HG03565 (cell line): ENCODE results near the gene PRCC.

ENCODE experiments used
- ATAC-seq: cut with Tn5 transposase; IDR thresholded peaks from one replicate; pipeline ENCODE4 v1.9.1; 2021; ENCODE audit warnings: mild to moderate bottlenecking, moderate library complexity; ENCODE audit not compliant: unreplicated experiment

Gene PRCC

DNA sequence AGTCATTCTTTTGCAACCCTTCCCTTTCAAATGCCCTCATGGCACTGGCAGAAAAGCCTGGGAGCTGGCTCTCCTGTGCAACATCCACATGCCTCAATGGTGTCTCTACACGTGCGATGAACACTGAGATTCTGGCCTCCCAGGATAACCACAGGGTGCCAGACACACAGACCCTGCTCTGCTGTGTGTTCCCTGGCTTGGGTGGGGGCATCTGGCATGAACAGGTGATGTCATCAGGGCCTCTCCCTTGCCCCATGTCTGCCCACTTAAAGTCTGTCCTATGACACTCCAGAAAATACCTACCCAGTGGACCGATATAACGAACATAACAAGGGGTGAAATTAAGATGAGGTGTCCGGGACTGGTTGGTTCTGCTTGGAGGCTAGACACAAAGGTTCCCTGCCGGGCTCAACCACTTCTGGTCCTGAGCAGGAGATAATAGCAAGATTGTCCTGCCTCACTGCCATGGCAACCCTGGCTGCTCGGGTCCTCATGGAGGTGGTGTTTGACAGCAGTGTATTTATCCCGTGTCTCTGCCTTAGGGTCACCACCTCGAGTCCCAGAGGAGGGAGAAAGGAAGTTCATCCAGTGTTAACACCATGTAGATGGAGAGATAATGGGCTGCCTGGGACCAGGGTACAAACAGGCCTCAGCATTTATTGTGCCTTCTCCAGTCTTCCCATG lies 72.2 kb downstream of the PRCC start:
- no peak for ATAC-seq

DNA sequence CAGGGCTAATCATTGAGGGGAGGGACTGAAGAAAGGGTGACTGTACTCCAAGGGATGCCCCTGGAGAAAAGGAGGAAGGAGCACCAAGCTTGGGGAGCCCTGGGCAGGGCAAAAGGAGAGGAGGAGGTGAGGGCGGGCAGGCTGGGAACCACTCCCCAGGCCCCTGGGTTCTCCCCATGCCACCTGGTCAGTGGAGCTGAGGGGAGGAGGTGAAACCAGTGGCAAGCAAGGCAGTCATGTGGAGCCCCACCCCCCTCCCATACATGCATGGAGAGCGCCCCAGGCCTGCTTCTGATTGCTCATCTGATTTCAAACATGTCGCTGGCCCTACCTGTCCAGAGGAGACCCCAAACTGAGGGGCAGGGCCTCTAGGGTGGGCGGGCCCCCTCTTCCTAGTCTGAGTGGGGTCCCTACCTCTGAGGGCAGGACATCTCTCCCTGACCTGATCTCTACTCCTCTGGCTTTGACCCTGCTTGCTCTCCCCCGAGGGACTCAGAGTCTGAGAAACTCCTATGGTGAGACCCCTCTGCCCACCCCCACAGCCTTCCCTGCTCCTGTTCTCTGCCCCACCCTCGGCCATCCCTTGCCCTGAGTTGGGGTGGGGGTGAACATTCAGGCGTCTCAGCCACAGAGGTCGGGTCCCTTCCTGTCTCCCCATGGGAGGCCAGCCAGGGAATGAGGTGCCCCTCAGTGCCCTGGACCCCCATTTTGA lies 73.0 kb downstream of the PRCC start:
- ATAC-seq, result no peak

DNA sequence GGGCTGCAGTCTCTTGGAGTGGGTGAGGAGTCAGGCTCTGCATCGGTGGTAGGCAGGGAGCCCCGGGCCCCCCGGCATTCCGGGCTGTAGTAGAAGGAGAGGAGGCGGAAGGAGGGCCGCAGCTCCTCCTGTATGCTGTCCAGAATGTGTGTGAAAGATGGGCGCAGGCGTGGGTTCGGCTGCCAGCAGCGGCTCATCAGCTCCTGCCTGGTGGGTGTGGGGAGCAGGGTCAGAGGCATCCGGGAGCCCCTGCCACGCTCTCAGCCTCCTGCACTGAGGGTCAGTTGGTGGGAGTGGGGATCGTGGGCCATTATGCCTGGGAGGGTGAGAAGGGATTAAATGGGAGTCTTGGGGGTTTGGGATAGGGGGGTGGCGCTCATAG lies 73.6 kb downstream of the PRCC start:
- no peak for ATAC-seq

DNA sequence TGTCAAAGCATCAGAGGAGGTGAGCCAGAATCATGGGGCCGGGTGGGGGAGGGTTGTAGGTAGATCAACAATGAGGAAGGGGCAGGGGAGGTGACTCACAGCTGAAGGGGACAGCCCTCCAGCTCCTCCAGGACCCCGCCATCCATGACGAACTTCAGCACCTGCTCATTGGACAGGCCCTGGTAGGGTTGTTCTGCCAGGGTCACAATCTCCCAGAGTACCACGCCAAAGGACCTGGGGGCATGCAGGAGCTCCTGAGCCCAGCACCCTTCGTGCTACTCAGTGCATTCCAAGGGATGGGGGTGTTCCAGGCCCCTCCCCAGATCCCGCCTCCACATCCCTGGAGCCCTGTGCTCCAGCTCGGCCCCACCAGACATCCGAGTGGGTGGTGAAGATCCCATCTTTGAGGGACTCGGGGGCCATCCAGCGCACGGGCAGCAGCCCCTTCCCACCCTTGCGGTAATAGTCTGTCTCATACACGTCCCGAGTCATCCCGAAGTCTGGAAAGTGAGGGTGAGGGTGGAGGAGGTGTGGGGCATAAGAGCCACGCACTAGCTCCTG lies 74.0 kb downstream of the PRCC start:
- ATAC-seq, result no peak

DNA sequence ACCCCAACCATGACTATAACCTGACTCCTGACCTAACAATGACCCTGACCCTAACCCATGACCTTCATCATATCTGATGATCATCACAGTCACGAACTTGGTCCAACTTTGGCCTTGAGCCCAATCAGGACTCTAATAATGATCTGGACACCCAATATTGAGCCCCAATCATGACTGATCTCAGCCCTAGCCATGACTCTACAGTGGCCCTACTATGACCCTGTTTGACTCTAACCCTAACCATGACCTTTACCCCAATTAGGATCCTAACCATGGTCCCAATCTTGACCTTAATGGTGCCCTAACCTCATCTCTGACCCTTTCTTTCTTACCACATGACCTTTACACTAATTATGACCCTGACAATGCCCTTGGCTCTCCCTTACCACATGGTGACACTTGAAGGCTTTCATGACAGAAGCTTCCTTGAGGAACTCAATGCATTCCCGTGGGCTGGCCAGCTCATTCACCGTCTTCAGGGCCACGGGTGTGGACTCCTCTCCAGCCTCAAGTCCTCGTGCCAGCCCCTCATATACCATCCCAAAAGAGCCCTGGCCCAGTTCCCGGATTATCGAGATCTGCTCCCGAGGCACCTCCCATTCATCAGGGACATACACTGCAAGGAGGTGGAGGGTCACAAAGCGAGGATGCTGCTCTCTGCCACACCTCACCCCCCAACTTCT lies 75.4 kb downstream of the PRCC start:
- no peak for ATAC-seq

DNA sequence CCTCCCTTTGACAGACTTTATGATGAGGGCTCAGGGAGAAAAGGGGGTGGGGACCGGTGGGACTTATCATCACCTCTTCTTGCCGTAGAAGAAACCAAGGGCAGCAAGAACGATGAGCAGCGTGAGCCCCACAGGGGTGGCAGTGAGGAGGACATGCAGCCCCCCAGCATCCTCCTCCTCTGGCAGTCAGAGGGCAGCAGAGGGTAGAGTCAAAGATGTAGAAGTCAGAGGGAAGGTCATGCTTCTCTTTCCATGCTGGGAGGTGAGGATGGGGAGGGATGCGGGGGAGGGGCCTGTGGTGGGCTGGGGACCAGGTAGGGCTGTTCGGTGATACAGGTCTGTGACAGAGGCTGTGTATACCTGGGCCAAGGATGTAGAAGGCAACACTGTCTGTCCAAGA lies 76.8 kb downstream of the PRCC start:
- ATAC-seq, result no peak

DNA sequence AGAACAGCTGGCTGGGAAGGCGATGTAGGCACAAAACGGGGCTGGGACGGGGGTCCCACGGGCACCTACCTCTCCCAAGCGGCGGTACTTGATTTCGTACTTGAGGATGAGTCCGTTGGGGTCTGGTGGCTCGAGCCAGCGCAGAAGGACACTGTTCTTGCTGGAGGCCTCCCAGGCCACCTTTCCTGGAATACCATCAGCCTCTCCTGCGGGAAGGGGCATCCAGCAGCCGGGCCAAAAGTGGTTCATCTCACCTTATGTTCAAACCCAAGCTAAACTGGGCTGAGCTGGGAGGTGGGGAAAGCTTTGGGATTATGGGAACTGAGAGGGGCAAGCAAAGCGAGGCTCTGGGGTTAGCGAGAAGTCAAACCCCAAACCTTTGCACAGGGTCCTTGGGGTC lies 77.3 kb downstream of the PRCC start:
- no peak for ATAC-seq

DNA sequence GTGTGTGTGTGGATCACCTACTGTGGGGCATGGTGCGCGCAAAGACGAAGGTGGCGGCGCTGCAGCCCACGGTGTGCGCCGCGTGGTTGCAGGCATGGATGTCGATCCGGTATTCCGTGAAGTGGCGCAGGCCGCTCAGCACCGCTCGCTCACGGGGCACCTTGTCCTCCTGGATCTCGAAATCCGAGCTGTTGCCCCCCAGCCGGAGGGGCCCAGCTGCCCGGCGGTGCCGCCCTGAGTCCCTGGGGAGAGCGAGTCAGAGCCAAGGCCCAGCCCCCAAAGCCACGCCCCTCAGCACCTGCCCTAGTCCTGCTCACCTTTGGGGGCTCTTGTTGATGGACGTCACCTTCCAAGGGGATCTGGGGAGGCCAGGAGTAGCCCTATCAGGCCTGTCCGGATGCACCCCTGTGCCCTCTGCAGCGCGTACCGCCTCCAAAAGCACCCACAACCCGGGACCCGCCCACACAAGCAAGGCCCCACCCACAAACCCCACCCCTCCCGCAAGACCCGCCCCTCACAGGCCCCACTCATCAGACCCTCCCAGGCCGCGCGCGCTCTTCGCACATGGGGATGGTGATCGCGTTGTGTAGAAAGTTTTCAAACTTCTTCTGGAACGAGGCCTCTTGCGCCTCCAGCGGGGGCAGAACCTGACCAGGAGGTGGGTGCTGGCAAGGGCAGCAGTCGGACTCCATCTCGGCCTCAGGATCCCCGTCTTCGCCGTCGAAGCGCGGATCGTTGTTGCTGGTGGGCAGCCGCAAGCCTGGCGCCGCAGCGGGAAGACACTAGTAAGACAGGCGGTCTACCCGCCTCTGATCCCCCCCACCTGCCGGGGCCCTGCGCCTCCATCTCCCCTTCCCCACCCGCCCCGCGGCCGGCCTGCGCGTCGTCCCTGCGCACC lies 78.0 kb downstream of the PRCC start:
- no peak for ATAC-seq

DNA sequence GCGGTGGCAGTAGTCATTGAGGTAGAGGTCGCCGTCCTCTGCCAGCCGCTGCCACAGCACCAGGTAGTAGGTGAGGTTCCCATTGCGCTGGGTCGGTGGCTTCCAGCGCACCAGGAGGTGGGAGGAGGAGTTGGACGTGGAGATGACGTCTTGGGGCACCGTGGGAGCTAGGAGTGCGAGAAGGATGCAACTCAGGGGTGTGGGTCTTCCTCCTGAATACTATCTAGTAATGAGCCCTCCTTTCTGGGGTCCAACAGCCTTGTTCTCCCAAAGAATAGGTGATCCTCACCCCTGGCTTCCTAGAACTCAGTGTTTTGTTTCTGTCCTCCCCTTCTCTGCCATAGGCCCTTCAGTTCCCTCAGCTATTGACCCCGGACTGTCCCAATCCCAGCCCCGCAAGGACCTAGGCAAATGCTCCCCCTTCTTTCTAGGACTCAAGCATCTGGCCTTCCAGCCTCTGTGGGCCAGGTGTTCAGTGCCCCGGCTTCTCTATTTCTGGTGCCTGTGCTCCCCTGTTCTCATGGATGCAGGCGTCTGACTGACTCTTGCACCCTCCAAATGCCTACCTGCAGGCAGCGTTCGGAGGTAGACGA lies 78.7 kb downstream of the PRCC start:
- no peak for ATAC-seq

DNA sequence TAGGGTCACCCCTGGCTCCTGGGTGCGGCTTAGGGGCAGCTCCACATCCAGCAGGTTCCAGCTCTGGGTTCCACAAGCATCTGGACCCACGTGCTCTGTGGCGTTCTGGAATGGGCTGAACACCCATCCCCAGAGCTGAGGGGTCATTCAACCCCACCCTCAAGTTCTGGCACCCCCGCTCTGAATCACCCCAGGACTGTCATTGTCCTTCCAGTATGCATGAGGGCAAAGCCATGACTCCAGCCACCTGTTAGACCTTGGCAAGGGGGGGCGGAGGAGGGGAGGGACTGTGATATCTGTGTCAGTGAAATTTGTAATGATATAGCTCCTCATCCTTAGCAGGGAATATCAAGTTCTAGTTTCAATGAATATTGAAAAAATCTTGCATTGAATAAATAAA lies 79.3 kb downstream of the PRCC start:
- no peak for ATAC-seq

DNA sequence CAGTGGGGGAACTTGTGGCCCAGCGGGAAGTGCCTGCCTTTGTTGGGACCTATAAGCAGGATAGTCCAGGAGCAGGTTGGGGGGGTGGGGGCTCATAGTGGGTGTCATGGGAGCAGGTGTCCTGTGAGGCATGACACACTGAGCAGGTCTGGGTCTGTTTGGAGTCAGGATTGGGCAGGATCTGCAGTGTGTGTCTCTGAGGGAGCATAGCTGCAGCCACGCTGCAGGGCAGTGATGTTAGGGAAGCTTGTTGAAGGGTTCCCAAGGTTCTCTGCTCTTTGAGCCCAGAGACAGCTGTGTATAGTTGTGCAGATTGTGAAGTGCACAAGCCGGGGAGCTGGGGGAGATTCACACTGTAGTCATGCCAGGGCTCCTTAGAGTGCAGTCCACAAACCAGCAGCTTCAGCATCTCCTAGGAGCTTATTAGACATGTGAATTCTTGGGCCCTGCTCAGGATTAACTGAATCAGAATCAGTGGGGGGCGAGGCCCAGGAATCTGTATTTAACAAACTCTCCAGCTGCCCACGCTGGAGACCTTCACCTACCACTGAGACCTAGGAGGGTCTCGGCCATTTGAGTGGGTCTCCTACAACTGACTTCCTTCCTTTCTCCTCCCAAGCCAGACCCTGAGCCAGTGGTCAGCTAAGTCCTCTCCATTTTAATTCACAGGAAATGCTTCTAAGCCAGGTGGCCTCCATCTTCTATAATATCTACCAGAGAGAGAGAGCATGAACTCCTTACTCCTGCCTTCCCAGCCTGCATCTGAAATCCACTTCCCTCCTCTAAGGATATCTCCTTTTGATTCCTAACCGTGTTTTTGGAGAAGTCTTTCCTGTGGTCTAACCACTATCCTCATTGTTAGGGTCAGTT lies 80.5 kb downstream of the PRCC start:
- ATAC-seq, result no peak

DNA sequence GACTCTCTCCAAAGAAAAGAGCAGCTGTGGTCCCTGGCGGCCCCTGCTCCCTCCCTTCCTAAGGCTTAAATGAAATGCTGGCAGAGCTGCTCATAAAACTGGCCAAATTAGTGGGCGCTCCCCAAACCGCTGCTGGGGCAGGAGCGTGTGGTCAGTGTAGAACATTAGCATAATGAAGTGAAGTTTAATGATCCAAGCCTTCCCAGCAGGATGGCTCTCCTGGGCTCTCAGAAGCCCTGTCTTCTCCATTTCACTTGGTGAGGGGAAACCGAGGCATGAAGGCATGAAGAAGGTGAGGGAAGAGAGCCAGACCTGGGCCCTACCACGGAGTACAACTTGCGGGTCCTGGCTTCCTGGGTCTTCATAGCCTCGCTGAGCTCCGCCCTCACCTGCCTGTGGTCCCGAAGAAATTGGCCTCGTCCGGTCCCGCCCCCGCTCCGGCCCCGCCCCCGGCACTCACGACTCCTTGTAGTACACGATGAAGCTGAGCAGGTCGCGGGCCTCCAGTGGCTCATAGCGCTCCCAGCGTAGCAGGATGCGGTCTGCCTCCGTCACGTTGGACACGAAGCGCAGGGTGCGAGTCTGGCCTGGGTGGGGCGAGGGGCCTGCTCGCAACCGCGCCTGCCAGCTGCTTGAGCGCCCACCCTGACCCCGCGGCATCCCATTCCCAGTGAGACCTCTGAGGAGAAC lies 81.3 kb downstream of the PRCC start:
- ATAC-seq, result no peak

DNA sequence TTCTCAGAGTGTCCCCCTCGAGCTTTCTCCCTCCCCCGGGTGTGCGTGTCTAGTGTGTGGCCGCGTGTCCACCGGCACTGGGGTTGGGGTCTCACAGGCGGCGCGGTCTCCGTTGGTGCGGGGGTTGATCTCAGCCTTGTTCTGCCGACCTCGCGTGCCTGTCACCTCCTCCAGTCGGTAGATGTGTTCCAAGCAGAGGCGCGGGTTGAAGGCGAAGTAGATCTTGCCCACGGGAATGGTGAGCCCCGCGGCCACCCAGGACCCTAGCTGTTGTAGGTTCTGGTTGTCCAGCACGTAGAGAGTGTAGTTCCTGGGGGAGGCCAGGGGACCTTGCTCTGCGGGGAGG lies 81.8 kb downstream of the PRCC start:
- no peak for ATAC-seq
